Astrocyte (in vitro differentiated cells and primary cell): ENCODE measurements around the gene TCF7. TPM values are rescaled to one million over a fixed set of nuclear protein-coding genes. Genes with fewer than 3 reads are reported as not detected.

ENCODE experiments used
- DNase-seq: peaks from one replicate; pipeline ENCODE4 v3.0.0-alpha.2; 2010; ENCODE audit warnings: low read depth
- FAIRE-seq: peaks from 2 replicates; lab custom pipeline; 2011; peaks lifted over from hg19 to GRCh38; lab: Jason Lieb, UNC
- H2AFZ ChIP-seq: 2 replicates; pipeline ENCODE4 v1.6.0; 2012; ENCODE audit warnings: low read depth, low read length, inconsistent platforms
- H3K27ac ChIP-seq: 2 replicates; pipeline ENCODE4 v1.5.1; 2011; ENCODE audit warnings: low read depth, low read length, inconsistent platforms
- H3K27me3 ChIP-seq: 2 replicates; pipeline ENCODE4 v1.6.0; 2011; ENCODE audit warnings: low read length, inconsistent platforms; ENCODE audit not compliant: insufficient read depth
- H3K36me3 ChIP-seq: 2 replicates; pipeline ENCODE4 v1.5.1; 2011; ENCODE audit warnings: low read length, inconsistent platforms; ENCODE audit not compliant: insufficient read depth
- H3K4me1 ChIP-seq: 2 replicates; pipeline ENCODE4 v1.5.1; 2011; ENCODE audit warnings: low read length, inconsistent platforms; ENCODE audit not compliant: insufficient read depth
- H3K4me2 ChIP-seq: 2 replicates; pipeline ENCODE4 v1.6.0; 2012; ENCODE audit warnings: low read length, inconsistent platforms
- H3K4me3 ChIP-seq: 2 replicates; pipeline ENCODE4 v1.5.1; 2011; ENCODE audit warnings: low read depth, mild to moderate bottlenecking, low read length, inconsistent platforms; ENCODE audit not compliant: insufficient read depth
- H3K79me2 ChIP-seq: 2 replicates; pipeline ENCODE4 v1.6.0; 2012; ENCODE audit warnings: mild to moderate bottlenecking, low read length, inconsistent platforms; ENCODE audit not compliant: insufficient read depth
- H3K9ac ChIP-seq: 2 replicates; pipeline ENCODE4 v1.6.0; 2012; ENCODE audit warnings: mild to moderate bottlenecking, low read length, inconsistent platforms
- H3K9me3 ChIP-seq: 2 replicates; pipeline ENCODE4 v1.5.1; 2012; ENCODE audit warnings: low read depth, mild to moderate bottlenecking, low read length, inconsistent platforms; ENCODE audit not compliant: insufficient read depth
- H4K20me1 ChIP-seq: 2 replicates; pipeline ENCODE4 v1.6.0; 2012; ENCODE audit warnings: low read length, inconsistent platforms; ENCODE audit not compliant: insufficient read depth
- H3K27ac Mint-ChIP-seq: one replicate; pipeline ENCODE4 v1.8.0; 2021; ENCODE audit warnings: mild to moderate bottlenecking, mixed read lengths; ENCODE audit not compliant: unreplicated experiment
- H3K27me3 Mint-ChIP-seq: one replicate; pipeline ENCODE4 v1.8.0; 2021; ENCODE audit warnings: low read depth, mixed read lengths; ENCODE audit not compliant: unreplicated experiment
- H3K36me3 Mint-ChIP-seq: one replicate; pipeline ENCODE4 v1.8.0; 2021; ENCODE audit warnings: low read depth, mixed read lengths; ENCODE audit not compliant: unreplicated experiment
- H3K4me1 Mint-ChIP-seq: one replicate; pipeline ENCODE4 v1.8.0; 2021; ENCODE audit warnings: low read depth, mixed read lengths; ENCODE audit not compliant: unreplicated experiment
- H3K4me3 Mint-ChIP-seq: one replicate; pipeline ENCODE4 v1.8.0; 2021; ENCODE audit warnings: mild to moderate bottlenecking, moderate library complexity, mixed read lengths; ENCODE audit not compliant: unreplicated experiment
- H3K9me3 Mint-ChIP-seq: one replicate; pipeline ENCODE4 v1.8.0; 2021; ENCODE audit warnings: mild to moderate bottlenecking, mixed read lengths; ENCODE audit not compliant: unreplicated experiment
- EZH2 ChIP-seq: IDR thresholded peaks from 2 replicates; pipeline ENCODE4 v1.6.1; 2012; ENCODE audit warnings: mild to moderate bottlenecking, low read length, inconsistent platforms; ENCODE audit not compliant: insufficient read depth
- total RNA-seq: library from RNA; stranded (reverse); gene quantifications from 2 replicates; pipeline ENCODE4 v1.2.1, GENCODE V29; 2021
- TF ChIP-seq, protein P1 (sequence below): IDR thresholded peaks from 2 replicates; pipeline ENCODE4 v1.5.1; 2011; ENCODE audit warnings: low read depth, mild to moderate bottlenecking, inconsistent platforms, low read length, moderate library complexity; ENCODE audit not compliant: insufficient read depth

Gene TCF7
- total RNA-seq, 1 donor from 2014 or later: 2.6 TPM

DNA sequence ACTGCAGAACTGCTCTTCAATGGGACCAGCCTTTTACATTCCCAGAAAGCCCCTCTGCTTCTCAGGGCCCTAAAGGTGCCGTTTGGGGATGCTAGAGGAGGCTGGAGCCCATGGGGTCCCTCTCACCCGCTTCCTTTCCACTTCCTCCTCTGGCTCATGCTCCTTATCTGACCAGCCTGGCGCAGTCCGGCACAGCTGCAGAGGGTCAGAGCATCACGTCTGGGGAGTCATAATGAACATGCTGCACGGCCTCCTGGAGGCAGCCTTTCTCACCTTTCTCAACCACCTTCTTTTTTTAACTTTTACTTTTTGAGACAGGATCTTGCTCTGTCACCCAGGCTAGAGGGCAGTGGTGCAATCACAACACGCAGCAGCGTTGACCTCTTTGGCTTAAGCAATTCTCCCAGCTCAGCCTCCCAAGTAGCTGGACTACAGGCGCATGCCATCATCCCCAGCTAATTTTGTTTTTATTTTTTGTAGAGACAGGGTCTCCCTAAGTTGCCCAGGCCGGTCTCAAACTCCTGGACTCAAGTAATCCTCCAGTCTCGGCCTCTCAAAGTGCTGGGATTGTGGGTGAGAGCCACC lies 15.1 kb upstream of the TCF7 start:
- no peak overlapping the region for H3K4me3 Mint-ChIP-seq
- no peak overlapping the region for H3K9ac ChIP-seq
- no peak overlapping the region for H3K27ac ChIP-seq
- no peak overlapping the region for H3K4me3 ChIP-seq
- peaks cover 12% of the 10 kb centered on the region for H3K4me1 Mint-ChIP-seq
- H3K79me2 ChIP-seq: no peaks in the 10 kb centered on the region
- no peaks in the 10 kb centered on the region for H3K36me3 ChIP-seq
- no peaks in the 10 kb centered on the region for H3K9me3 ChIP-seq
- peaks cover 14% of the 10 kb centered on the region for H3K4me1 ChIP-seq
- FAIRE-seq (no peak), DNase-seq (no peak)
- H3K36me3 Mint-ChIP-seq: no peaks in the 10 kb centered on the region
- peaks cover 14% of the 10 kb centered on the region for H3K27me3 Mint-ChIP-seq
- no peak overlapping the region for H2AFZ ChIP-seq
- H4K20me1 ChIP-seq: no peaks in the 10 kb centered on the region
- no peaks in the 10 kb centered on the region for H3K27me3 ChIP-seq
- H3K4me2 ChIP-seq: no peak overlapping the region
- H3K9me3 Mint-ChIP-seq: peaks cover 3% of the 10 kb centered on the region
- no peak overlapping the region for H3K27ac Mint-ChIP-seq
- TF ChIP-seq, protein P1, sequence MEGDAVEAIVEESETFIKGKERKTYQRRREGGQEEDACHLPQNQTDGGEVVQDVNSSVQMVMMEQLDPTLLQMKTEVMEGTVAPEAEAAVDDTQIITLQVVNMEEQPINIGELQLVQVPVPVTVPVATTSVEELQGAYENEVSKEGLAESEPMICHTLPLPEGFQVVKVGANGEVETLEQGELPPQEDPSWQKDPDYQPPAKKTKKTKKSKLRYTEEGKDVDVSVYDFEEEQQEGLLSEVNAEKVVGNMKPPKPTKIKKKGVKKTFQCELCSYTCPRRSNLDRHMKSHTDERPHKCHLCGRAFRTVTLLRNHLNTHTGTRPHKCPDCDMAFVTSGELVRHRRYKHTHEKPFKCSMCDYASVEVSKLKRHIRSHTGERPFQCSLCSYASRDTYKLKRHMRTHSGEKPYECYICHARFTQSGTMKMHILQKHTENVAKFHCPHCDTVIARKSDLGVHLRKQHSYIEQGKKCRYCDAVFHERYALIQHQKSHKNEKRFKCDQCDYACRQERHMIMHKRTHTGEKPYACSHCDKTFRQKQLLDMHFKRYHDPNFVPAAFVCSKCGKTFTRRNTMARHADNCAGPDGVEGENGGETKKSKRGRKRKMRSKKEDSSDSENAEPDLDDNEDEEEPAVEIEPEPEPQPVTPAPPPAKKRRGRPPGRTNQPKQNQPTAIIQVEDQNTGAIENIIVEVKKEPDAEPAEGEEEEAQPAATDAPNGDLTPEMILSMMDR: no peak
- no peak for TF ChIP-seq EZH2

DNA sequence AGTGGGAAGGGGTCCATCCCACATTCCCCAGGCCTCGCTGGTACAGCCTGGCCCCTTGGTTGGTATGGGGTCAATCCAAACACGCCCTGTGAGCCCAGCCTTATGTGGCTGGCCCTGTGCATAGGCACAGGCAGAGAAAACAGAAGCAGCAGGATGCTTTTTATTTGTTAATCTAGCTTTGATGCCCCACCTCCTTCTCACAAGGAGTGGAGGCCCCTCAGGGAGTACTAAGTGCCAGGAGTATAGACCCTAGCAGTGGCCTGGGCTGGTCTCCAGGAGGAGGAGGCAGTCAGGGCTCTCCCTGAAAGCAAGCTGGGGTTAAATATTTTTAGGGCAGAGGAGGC lies 14.6 kb upstream of the TCF7 start:
- Histone ChIP-seq H3K4me1 (peaks cover 14% of the 10 kb centered on the region), H3K27me3 (no peaks in the 10 kb centered on the region), H3K4me3 (no peak overlapping the region), H3K79me2 (no peaks in the 10 kb centered on the region), H3K4me2 (peak overlapping the region; percentile 56), H3K9ac (peak overlapping the region; percentile 42), H2AFZ (no peak overlapping the region), H4K20me1 (no peaks in the 10 kb centered on the region), H3K36me3 (no peaks in the 10 kb centered on the region), H3K27ac (peak overlapping the region; percentile 0), H3K9me3 (no peaks in the 10 kb centered on the region)
- Mint-ChIP-seq H3K9me3 (peaks cover 3% of the 10 kb centered on the region), H3K4me3 (no peak overlapping the region), H3K27ac (no peak overlapping the region), H3K36me3 (no peaks in the 10 kb centered on the region), H3K4me1 (peaks cover 12% of the 10 kb centered on the region), H3K27me3 (peaks cover 18% of the 10 kb centered on the region)
- DNase-seq (no peak), FAIRE-seq (no peak)
- TF ChIP-seq, protein P1: no peak
- TF ChIP-seq EZH2: no peak

DNA sequence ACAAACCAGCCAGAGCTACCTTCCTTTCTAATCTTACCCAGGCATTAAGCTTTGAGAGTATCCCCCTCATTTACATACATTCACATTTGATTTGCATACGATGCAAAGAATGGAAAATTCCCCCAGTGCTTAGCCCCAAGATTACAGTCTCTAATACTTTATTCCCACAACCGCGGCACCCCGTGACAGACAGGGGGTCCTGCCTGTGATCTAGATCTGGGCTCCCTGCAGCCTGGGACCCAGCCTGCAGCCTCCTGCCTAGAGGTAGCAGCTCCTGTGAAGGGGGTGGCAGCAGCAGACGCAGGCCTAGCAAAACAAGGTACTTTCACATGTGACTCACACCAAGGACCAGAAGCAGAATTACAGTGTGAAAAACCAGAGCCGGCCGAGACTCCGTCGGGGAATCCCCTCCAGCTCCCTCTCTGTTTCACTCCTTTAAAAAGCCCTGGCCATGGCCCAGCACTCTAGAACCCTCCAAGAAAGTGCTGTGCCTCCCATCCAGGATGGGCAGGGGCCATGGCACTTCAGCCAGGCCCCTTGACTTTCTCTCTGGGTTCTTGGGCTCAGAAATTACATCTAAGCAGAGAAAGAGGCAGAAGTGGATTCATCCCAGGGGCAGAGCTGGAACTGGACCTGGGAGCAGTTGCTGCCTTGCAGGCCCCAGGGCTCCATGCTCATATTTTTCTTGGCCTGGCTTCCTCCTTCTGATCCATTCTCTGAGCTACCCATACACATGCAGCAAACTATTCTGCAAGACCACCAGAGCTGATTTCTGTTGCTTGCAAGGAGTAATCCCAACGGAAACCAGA lies 14.0 kb upstream of the TCF7 start:
- no peaks in the 10 kb centered on the region for H3K9me3 ChIP-seq
- peaks cover 12% of the 10 kb centered on the region for H3K4me1 Mint-ChIP-seq
- peak overlapping the region; percentile 24 for H3K27ac ChIP-seq
- no peak overlapping the region for H3K4me3 ChIP-seq
- H3K4me1 ChIP-seq: peaks cover 14% of the 10 kb centered on the region
- H4K20me1 ChIP-seq: no peaks in the 10 kb centered on the region
- FAIRE-seq (no peak), DNase-seq (peak; percentile 67)
- peak overlapping the region; percentile 42 for H3K9ac ChIP-seq
- no peak overlapping the region for H3K4me3 Mint-ChIP-seq
- H3K27me3 Mint-ChIP-seq: peaks cover 23% of the 10 kb centered on the region
- H3K9me3 Mint-ChIP-seq: peaks cover 2% of the 10 kb centered on the region
- no peaks in the 10 kb centered on the region for H3K79me2 ChIP-seq
- H3K36me3 Mint-ChIP-seq: no peaks in the 10 kb centered on the region
- peak overlapping the region; percentile 56 for H3K4me2 ChIP-seq
- H2AFZ ChIP-seq: peak overlapping the region; percentile 60
- H3K27ac Mint-ChIP-seq: no peak overlapping the region
- TF ChIP-seq, protein P1: no peak
- TF ChIP-seq EZH2: no peak
- no peaks in the 10 kb centered on the region for H3K27me3 ChIP-seq
- H3K36me3 ChIP-seq: no peaks in the 10 kb centered on the region
